WTC11 (cell line): ENCODE data around the gene SLC25A39. TPM values are rescaled to one million over a fixed set of nuclear protein-coding genes. Genes with fewer than 3 reads are reported as not detected.
"Not testable (repeated sequence)": the region's sequence is repeated elsewhere in the genome, so short reads cannot be mapped to it uniquely, and the experiment has no call there.

Experiments used
- ATAC-seq: fragments of 200-7000 bp; cut with Tn5 transposase; 2 replicates; pipeline ENCODE4 v1.10.0; 2021; ENCODE audit warnings: mild to moderate bottlenecking, moderate library complexity
- CTCF ChIA-PET: fragments of 300-600 bp; sonication (Branson Sonifier 250); formaldehyde crosslinking; loops from one replicate; lab custom pipeline; 2021; ENCODE audit warnings: antibody characterized with exemption; lab: Charles Lee
- POLR2A ChIA-PET: fragments of 350-600 bp; sonication (Branson Sonifier 250); formaldehyde crosslinking; loops from one replicate; lab custom pipeline; 2021; ENCODE audit warnings: antibody characterized with exemption; lab: Charles Lee
- DNase-seq: peaks from one replicate; pipeline ENCODE4 v3.0.0; 2021; ENCODE audit warnings: low spot score
- H3K27ac Mint-ChIP-seq: 2 replicates; pipeline ENCODE4 v1.8.0; 2021; ENCODE audit warnings: mixed read lengths
- H3K27me3 Mint-ChIP-seq: 2 replicates; pipeline ENCODE4 v1.8.0; 2021; ENCODE audit warnings: low read depth, mild to moderate bottlenecking, moderate library complexity, mixed read lengths
- H3K36me3 Mint-ChIP-seq: 2 replicates; pipeline ENCODE4 v1.8.0; 2021; ENCODE audit warnings: mixed read lengths
- H3K4me1 Mint-ChIP-seq: 2 replicates; pipeline ENCODE4 v1.8.0; 2022; ENCODE audit warnings: mixed read lengths
- H3K4me3 Mint-ChIP-seq: 2 replicates; pipeline ENCODE4 v1.8.0; 2021; ENCODE audit warnings: mild to moderate bottlenecking, moderate library complexity, mixed read lengths
- H3K9me3 Mint-ChIP-seq: 2 replicates; pipeline ENCODE4 v1.8.0; 2021; ENCODE audit warnings: mixed read lengths
- ARID4B ChIP-seq: sonication (generic); formaldehyde crosslinking; IDR thresholded peaks from 2 replicates; pipeline ENCODE4 v1.8.0; 2023; ENCODE audit warnings: missing genetic modification reagents, mild to moderate bottlenecking, borderline replicate concordance
- NFATC4 ChIP-seq: fragments of 250-450 bp; sonication (Bioruptor Pico); IDR thresholded peaks from 2 replicates; pipeline ENCODE4 v1.9.0; 2021; ENCODE audit warnings: mild to moderate bottlenecking
- NFE2L1 ChIP-seq: sonication (generic); formaldehyde crosslinking; IDR thresholded peaks from 2 replicates; pipeline ENCODE4 v1.8.1; 2023; ENCODE audit warnings: missing genetic modification reagents
- PRDM15 ChIP-seq: sonication (generic); formaldehyde crosslinking; IDR thresholded peaks from 2 replicates; pipeline ENCODE4 v1.8.0; 2022; ENCODE audit warnings: missing genetic modification reagents
- SMAD3 ChIP-seq: sonication (generic); formaldehyde crosslinking; IDR thresholded peaks from 2 replicates; pipeline ENCODE4 v1.8.0; 2022; ENCODE audit warnings: missing genetic modification reagents, mild to moderate bottlenecking, borderline replicate concordance
- SP1 ChIP-seq: sonication (generic); formaldehyde crosslinking; conservative IDR thresholded peaks from 2 replicates; pipeline ENCODE4 v1.8.1; 2022; ENCODE audit warnings: missing genetic modification reagents
- TEAD1 ChIP-seq: sonication (generic); formaldehyde crosslinking; IDR thresholded peaks from 2 replicates; pipeline ENCODE4 v1.8.0; 2022; ENCODE audit warnings: mild to moderate bottlenecking, missing genetic modification reagents
- ZNF423 ChIP-seq: fragments of 250-450 bp; sonication (Bioruptor Pico); IDR thresholded peaks from 2 replicates; pipeline ENCODE4 v2.1.2; 2022; ENCODE audit warnings: mild to moderate bottlenecking, moderate library complexity
- ZNF425 ChIP-seq: fragments of 250-450 bp; sonication (Bioruptor Pico); conservative IDR thresholded peaks from 2 replicates; pipeline ENCODE4 v1.9.0; 2021; ENCODE audit warnings: mild to moderate bottlenecking
- total RNA-seq: library from RNA; stranded (reverse); gene quantifications from 3 replicates; pipeline ENCODE4 v1.2.3, GENCODE V29; 2021

Gene SLC25A39
- total RNA-seq, 1 experiment from 2014 or later, result 271 TPM

- TF ChIP-seq ARID4B (CRISPR knock-in tag) (peak; percentile 61; the same call in 1 of the 2 replicates), SP1 (CRISPR knock-in tag) (peak; percentile 53; the same call in 1 of the 2 replicates), PRDM15 (CRISPR knock-in tag) (no peak), SMAD3 (CRISPR knock-in tag) (no peak), NFE2L1 (CRISPR knock-in tag) (no peak; the same call in 1 of the 2 replicates)
- TF ChIP-seq, all 79 proteins: peak for 9
These were observed 20.4 kb upstream of the SLC25A39 start, which contains the start of gene GRN (continued) for GRCh38 chr17:44344939-44345453.

- peaks cover 20% of the 10 kb centered on the region for H3K27me3 Mint-ChIP-seq
- POLR2A ChIA-PET, result no interaction called here
- no peaks in the 10 kb centered on the region for H3K36me3 Mint-ChIP-seq
- ATAC-seq (no peak), DNase-seq (no peak)
- H3K4me1 Mint-ChIP-seq, result peaks cover 8% of the 10 kb centered on the region
- H3K9me3 Mint-ChIP-seq, result no peaks in the 10 kb centered on the region
- TF ChIP-seq TEAD1 (CRISPR knock-in tag) (no peak), NFATC4 (no peak), ZNF423 (CRISPR knock-in tag) (no peak), ZNF425 (CRISPR knock-in tag) (no peak)
- no peak overlapping the region for H3K4me3 Mint-ChIP-seq
- CTCF ChIA-PET, result interaction anchor here (2.5 to 3.5 kb wide), 6 partner anchors 11 to 220 kb away, joined by 7 to 78 read pairs (median 20); partner anchors contain the start of gene HDAC5
- no peak overlapping the region for H3K27ac Mint-ChIP-seq
These were observed 19.0 kb upstream of the SLC25A39 start for GRCh38 chr17:44343510-44344209.

GRCh38 chr17:44340553-44340952 is 15.9 kb upstream of the SLC25A39 start:
- H3K27me3 Mint-ChIP-seq, result peaks cover 23% of the 10 kb centered on the region
- H3K9me3 Mint-ChIP-seq, H3K4me3 Mint-ChIP-seq, H3K27ac Mint-ChIP-seq, DNase-seq, ATAC-seq, POLR2A ChIA-PET, H3K36me3 Mint-ChIP-seq, H3K4me1 Mint-ChIP-seq: not testable (repeated sequence)
- CTCF ChIA-PET, result interaction anchor here (0.6 to 3.1 kb wide), 3 partner anchors 10 to 119 kb away, joined by 5 to 14 read pairs (median 7); no protein-coding TSS in a partner anchor
